Measurements from ENCODE around the gene OR51A2. TPM values are rescaled to one million over a fixed set of nuclear protein-coding genes. Genes with fewer than 3 reads are reported as not detected.

The OR51A2 gene
- total and polyA plus RNA-seq, 2 of the 8 experiments (the other 6 are each of a cell fraction or from before 2014, with no cell fraction given): not detected

GRCh38 chr11:4962816-4963215, 7.3 kb upstream of the OR51A2 start:
- 100% methylated on average over 1 of the region's 1 CpG; no CpG with 5 or more reads in 1 of the 2 experiments for WGBS, 2 experiments (ENCODE audit: extremely low coverage in 1 of 2, insufficient coverage in 1 of 2, insufficient read length in 1 of 2, insufficient replicate concordance in 2 of 2, low coverage in 1 of 2, low lambda C conversion rate in 2 of 2, missing lambda C conversion rate in 1 of 2)
- Histone ChIP-seq H2BK15ac (ENCODE audit: low read length) (no peak overlapping the region), H3K4me3 (ENCODE audit: extremely low read depth in 1 of 4, insufficient read depth in 2 of 4, low read depth in 3 of 4, low read length in 4 of 4) (no peak overlapping the region), H3K23me2 (ENCODE audit: low read depth, low read length) (no peaks in the 10 kb centered on the region), H4K20me1 (replicated peaks in 1 of 2; ENCODE audit: control insufficient read depth in 1 of 2, insufficient read depth in 2 of 2, low read length in 2 of 2) (no peaks in the 10 kb centered on the region), H2BK120ac (replicated peaks; ENCODE audit: low read depth, low read length) (no peak overlapping the region), H3K27ac (ENCODE audit: low read depth, low read length) (no peak overlapping the region), H2BK5ac (ENCODE audit: low read depth, low read length) (no peak overlapping the region), H3K9me3 (ENCODE audit: insufficient read depth in 2 of 2, low read depth in 1 of 2, low read length in 1 of 2) (no peaks in the 10 kb centered on the region), H2AFZ (ENCODE audit: low read length) (no peak overlapping the region), H3K9ac (replicated peaks in 1 of 4; ENCODE audit: extremely low read depth in 1 of 4, low read depth in 3 of 4, low read length in 3 of 4) (no peak overlapping the region), H4K5ac (ENCODE audit: insufficient read length, low read depth, low read length) (no peak overlapping the region), H3K56ac (replicated peaks; ENCODE audit: insufficient read length, low read depth, low read length) (no peak overlapping the region), H3K4me1 (replicated peaks in 1 of 4; ENCODE audit: control insufficient read depth in 3 of 4, insufficient read depth in 4 of 4, low read length in 3 of 4) (no peaks in the 10 kb centered on the region), H4K8ac (ENCODE audit: extremely low read depth, insufficient read depth, low read length) (no peak overlapping the region), H3K4ac (replicated peaks; ENCODE audit: insufficient read length, low read depth, low read length) (no peak overlapping the region), H3K14ac (ENCODE audit: insufficient read length) (no peak overlapping the region), H2BK20ac (ENCODE audit: low read length) (no peak overlapping the region), H3K79me2 (ENCODE audit: control insufficient read depth in 1 of 2, insufficient read depth in 2 of 2, low read length in 2 of 2) (no peaks in the 10 kb centered on the region), H4K91ac (replicated peaks; ENCODE audit: insufficient read length, low read length) (no peak overlapping the region), H3K23ac (ENCODE audit: insufficient read length) (no peak overlapping the region), H3K36me3 (ENCODE audit: control insufficient read depth in 2 of 4, insufficient read depth in 4 of 4, low read length in 3 of 4) (no peaks in the 10 kb centered on the region), H3K27me3 (replicated peaks in 1 of 4; ENCODE audit: control insufficient read depth in 3 of 4, extremely low read depth in 1 of 4, insufficient read depth in 3 of 4, low read length in 3 of 4) (no peaks in the 10 kb centered on the region), H3K79me1 (ENCODE audit: low read depth, low read length) (no peaks in the 10 kb centered on the region), H2AK5ac (ENCODE audit: low read depth, low read length) (no peak overlapping the region), H3K4me2 (ENCODE audit: insufficient read depth in 1 of 2, low read depth in 2 of 2, low read length in 2 of 2) (no peak overlapping the region), H3K18ac (ENCODE audit: extremely low read depth, low read length) (no peak overlapping the region), H2BK12ac (ENCODE audit: low read depth, low read length) (no peak overlapping the region)
- ChIA-PET CTCF (ENCODE audit: partially characterized antibody) (no interaction called here), POLR2A (ENCODE audit: partially characterized antibody) (no interaction called here)
- no peak for DNase-seq (ENCODE audit: low read depth in 1 of 2, low spot score in 2 of 2)
- FAIRE-seq: no peak
- no peak for TF ChIP-seq USF2 (IDR thresholded peaks at IDR 0.05; ENCODE audit: low read length)
- no peak for TF ChIP-seq TEAD4 (IDR thresholded peaks at IDR 0.05; ENCODE audit: low read depth, low read length)
- TF ChIP-seq RXRA (IDR thresholded peaks at IDR 0.05; ENCODE audit: insufficient read depth, low read depth, low read length): no peak
- TF ChIP-seq PHF8 (conservative IDR thresholded peaks at IDR 0.05; ENCODE audit: low read depth, low read length): no peak
- TF ChIP-seq GABPA (IDR thresholded peaks at IDR 0.05; ENCODE audit: borderline replicate concordance, insufficient read depth, low read length): no peak
- no peak for TF ChIP-seq E2F6 (IDR thresholded peaks at IDR 0.05)
- no peak for TF ChIP-seq RAD21 (IDR thresholded peaks at IDR 0.05 in 1 of 2, conservative IDR thresholded peaks at IDR 0.05 in 1 of 2; ENCODE audit: low read depth in 2 of 2, low read length in 2 of 2)
- no peak for TF ChIP-seq EGR1 (IDR thresholded peaks at IDR 0.05; ENCODE audit: borderline replicate concordance, low read depth, low read length)
- TF ChIP-seq NANOG (IDR thresholded peaks at IDR 0.05; ENCODE audit: insufficient read depth, low read depth, low read length, poor library complexity, severe bottlenecking): no peak
- no peak for TF ChIP-seq RFX5 (IDR thresholded peaks at IDR 0.05; ENCODE audit: borderline replicate concordance, low read depth, low read length)
- TF ChIP-seq RNF2 (IDR thresholded peaks at IDR 0.05; ENCODE audit: borderline replicate concordance, low read depth, low read length, missing control alignments, poor library complexity, severe bottlenecking): no peak
- no peak for TF ChIP-seq FOSL1 (IDR thresholded peaks at IDR 0.05; ENCODE audit: insufficient read depth, low read depth, low read length)
